ENCODE data around the gene FAM114A2. TPM values are rescaled to one million over a fixed set of nuclear protein-coding genes. Genes with fewer than 3 reads are reported as not detected.

Gene FAM114A2
- total RNA-seq, 1 donor from 2014 or later, result 25.8 TPM

- Mint-ChIP-seq H3K9me3 (ENCODE audit: unreplicated experiment) (peaks cover 2% of the 10 kb centered on the region), H3K4me1 (ENCODE audit: low read depth, unreplicated experiment) (peaks cover 4% of the 10 kb centered on the region), H3K27ac (ENCODE audit: unreplicated experiment) (no peak overlapping the region), H3K36me3 (ENCODE audit: unreplicated experiment) (no peaks in the 10 kb centered on the region), H3K4me3 (ENCODE audit: unreplicated experiment) (no peak overlapping the region), H3K27me3 (ENCODE audit: unreplicated experiment) (no peaks in the 10 kb centered on the region)
- TF ChIP-seq, protein P1, sequence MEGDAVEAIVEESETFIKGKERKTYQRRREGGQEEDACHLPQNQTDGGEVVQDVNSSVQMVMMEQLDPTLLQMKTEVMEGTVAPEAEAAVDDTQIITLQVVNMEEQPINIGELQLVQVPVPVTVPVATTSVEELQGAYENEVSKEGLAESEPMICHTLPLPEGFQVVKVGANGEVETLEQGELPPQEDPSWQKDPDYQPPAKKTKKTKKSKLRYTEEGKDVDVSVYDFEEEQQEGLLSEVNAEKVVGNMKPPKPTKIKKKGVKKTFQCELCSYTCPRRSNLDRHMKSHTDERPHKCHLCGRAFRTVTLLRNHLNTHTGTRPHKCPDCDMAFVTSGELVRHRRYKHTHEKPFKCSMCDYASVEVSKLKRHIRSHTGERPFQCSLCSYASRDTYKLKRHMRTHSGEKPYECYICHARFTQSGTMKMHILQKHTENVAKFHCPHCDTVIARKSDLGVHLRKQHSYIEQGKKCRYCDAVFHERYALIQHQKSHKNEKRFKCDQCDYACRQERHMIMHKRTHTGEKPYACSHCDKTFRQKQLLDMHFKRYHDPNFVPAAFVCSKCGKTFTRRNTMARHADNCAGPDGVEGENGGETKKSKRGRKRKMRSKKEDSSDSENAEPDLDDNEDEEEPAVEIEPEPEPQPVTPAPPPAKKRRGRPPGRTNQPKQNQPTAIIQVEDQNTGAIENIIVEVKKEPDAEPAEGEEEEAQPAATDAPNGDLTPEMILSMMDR (IDR thresholded peaks at IDR 0.05; ENCODE audit: partially characterized antibody, unreplicated experiment), result no peak
- DNase-seq, result no peak
Measured at GRCh38 chr5:154044099-154044498, 5.4 kb upstream of the FAM114A2 start.

DNA sequence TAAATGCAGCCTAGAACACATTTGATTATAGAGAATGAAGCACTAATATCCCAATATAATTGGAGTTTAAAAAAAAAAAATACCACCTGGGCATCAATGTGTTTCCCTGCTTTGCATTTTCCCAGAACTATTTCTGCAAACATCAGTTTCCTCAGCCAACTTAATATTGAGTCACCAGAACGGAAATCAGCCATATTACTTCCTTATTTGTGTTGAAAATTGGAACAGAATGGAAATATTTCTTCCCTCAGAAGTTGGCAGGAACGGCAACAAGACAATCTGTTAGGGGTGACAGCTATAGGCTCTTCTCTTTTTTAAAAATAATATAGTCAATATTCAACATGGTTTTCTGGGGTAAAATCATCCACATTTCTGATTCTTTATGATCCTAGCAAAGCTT is 4.1 kb upstream of the FAM114A2 start:
- Mint-ChIP-seq H3K4me1 (ENCODE audit: low read depth, unreplicated experiment) (peaks cover 5% of the 10 kb centered on the region), H3K27ac (ENCODE audit: unreplicated experiment) (no peak overlapping the region), H3K27me3 (ENCODE audit: unreplicated experiment) (peaks cover 2% of the 10 kb centered on the region), H3K36me3 (ENCODE audit: unreplicated experiment) (no peaks in the 10 kb centered on the region), H3K9me3 (ENCODE audit: unreplicated experiment) (peaks cover 9% of the 10 kb centered on the region), H3K4me3 (ENCODE audit: unreplicated experiment) (no peak overlapping the region)
- DNase-seq, result no peak
- TF ChIP-seq, protein P1 (IDR thresholded peaks at IDR 0.05; ENCODE audit: partially characterized antibody, unreplicated experiment), result no peak

GRCh38 chr5:154039458-154039829 is 734 bp upstream of the FAM114A2 start:
- Mint-ChIP-seq H3K36me3 (ENCODE audit: unreplicated experiment) (no peaks in the 10 kb centered on the region), H3K27me3 (ENCODE audit: unreplicated experiment) (peaks cover 4% of the 10 kb centered on the region), H3K4me3 (ENCODE audit: unreplicated experiment) (peak overlapping the region; percentile 100), H3K9me3 (ENCODE audit: unreplicated experiment) (peaks cover 7% of the 10 kb centered on the region), H3K4me1 (ENCODE audit: low read depth, unreplicated experiment) (peaks cover 5% of the 10 kb centered on the region), H3K27ac (ENCODE audit: unreplicated experiment) (peak overlapping the region; percentile 95)
- TF ChIP-seq, protein P1 (IDR thresholded peaks at IDR 0.05; ENCODE audit: partially characterized antibody, unreplicated experiment), result no peak
- no peak for DNase-seq

DNA sequence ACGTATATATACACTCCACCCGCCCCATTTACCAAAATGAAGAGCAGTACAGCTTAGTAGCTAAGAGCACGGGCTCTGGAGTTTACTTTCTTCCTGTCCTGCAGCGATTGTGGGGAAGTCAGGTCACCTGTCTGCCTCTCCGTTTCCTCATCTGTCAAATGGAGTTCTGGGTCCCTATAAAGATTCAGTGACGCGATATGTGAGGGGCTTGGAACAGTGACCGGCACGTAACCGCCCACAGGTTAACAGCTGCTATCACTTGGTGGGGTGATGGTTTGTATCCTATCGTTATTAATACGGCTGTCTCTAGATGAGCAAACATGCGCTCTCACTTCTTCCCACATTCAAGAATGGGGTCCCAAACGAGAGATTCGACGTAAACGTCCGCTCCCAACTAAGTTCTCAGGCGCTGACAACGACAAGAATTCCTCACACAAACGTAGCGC is 426 bp downstream of the FAM114A2 start:
- no peaks in the 10 kb centered on the region for H3K36me3 Mint-ChIP-seq (ENCODE audit: unreplicated experiment)
- peaks cover 4% of the 10 kb centered on the region for H3K27me3 Mint-ChIP-seq (ENCODE audit: unreplicated experiment)
- peaks cover 7% of the 10 kb centered on the region for H3K9me3 Mint-ChIP-seq (ENCODE audit: unreplicated experiment)
- peak overlapping the region; percentile 100 for H3K4me3 Mint-ChIP-seq (ENCODE audit: unreplicated experiment)
- TF ChIP-seq, protein P1 (IDR thresholded peaks at IDR 0.05; ENCODE audit: partially characterized antibody, unreplicated experiment), result no peak
- H3K4me1 Mint-ChIP-seq (ENCODE audit: low read depth, unreplicated experiment), result peaks cover 5% of the 10 kb centered on the region
- peak overlapping the region; percentile 95 for H3K27ac Mint-ChIP-seq (ENCODE audit: unreplicated experiment)
- DNase-seq, result no peak

- Mint-ChIP-seq H3K27ac (ENCODE audit: unreplicated experiment) (no peak overlapping the region), H3K9me3 (ENCODE audit: unreplicated experiment) (peaks cover 7% of the 10 kb centered on the region), H3K4me1 (ENCODE audit: low read depth, unreplicated experiment) (peaks cover 5% of the 10 kb centered on the region), H3K36me3 (ENCODE audit: unreplicated experiment) (no peaks in the 10 kb centered on the region), H3K4me3 (ENCODE audit: unreplicated experiment) (no peak overlapping the region), H3K27me3 (ENCODE audit: unreplicated experiment) (peaks cover 4% of the 10 kb centered on the region)
- no peak for DNase-seq
- TF ChIP-seq, protein P1 (IDR thresholded peaks at IDR 0.05; ENCODE audit: partially characterized antibody, unreplicated experiment), result no peak
Measured at GRCh38 chr5:154034944-154035343, 3.8 kb downstream of the FAM114A2 start.

Data from glutamatergic neuron (in vitro differentiated cells).